Retina (tissue), 1 donor: Measurements from ENCODE around the gene SLC7A14.

Experiments
- DNase-seq: peaks from one replicate; pipeline ENCODE4 v3.0.0-alpha.2; 2016

SLC7A14 gene

GRCh38 chr3:170467571-170468147 lies 118.2 kb downstream of the SLC7A14 start:
- DNase-seq, result no peak

- DNase-seq, result no peak
These were observed 118.9 kb downstream of the SLC7A14 start for GRCh38 chr3:170467007-170467406.

GRCh38 chr3:170465955-170466354 lies 119.9 kb downstream of the SLC7A14 start:
- DNase-seq, result no peak

GRCh38 chr3:170463011-170463410 lies 122.9 kb downstream of the SLC7A14 start:
- no peak for DNase-seq

- no peak for DNase-seq
These were observed 127.6 kb downstream of the SLC7A14 start for GRCh38 chr3:170458285-170458684.

- DNase-seq, result no peak
These were observed 131.4 kb downstream of the SLC7A14 start for GRCh38 chr3:170454509-170454908.

GRCh38 chr3:170450039-170450438 lies 135.8 kb downstream of the SLC7A14 start:
- DNase-seq, result no peak

GRCh38 chr3:170448584-170448983 lies 137.3 kb downstream of the SLC7A14 start:
- no peak for DNase-seq

- DNase-seq, result no peak
These were observed 142.4 kb downstream of the SLC7A14 start for GRCh38 chr3:170443457-170443856.

- no peak for DNase-seq
These were observed 142.9 kb downstream of the SLC7A14 start for GRCh38 chr3:170442947-170443346.

- DNase-seq, result no peak
These were observed 144.5 kb downstream of the SLC7A14 start for GRCh38 chr3:170441412-170441811.

GRCh38 chr3:170440344-170440743 lies 145.5 kb downstream of the SLC7A14 start:
- no peak for DNase-seq

GRCh38 chr3:170438836-170439235 lies 147.0 kb downstream of the SLC7A14 start:
- DNase-seq, result no peak

- no peak for DNase-seq
These were observed 148.0 kb downstream of the SLC7A14 start for GRCh38 chr3:170437696-170438407.

GRCh38 chr3:170437176-170437575 lies 148.7 kb downstream of the SLC7A14 start:
- no peak for DNase-seq

- DNase-seq, result no peak
These were observed 149.2 kb downstream of the SLC7A14 start for GRCh38 chr3:170436697-170437096.

GRCh38 chr3:170432416-170432815 lies 153.5 kb downstream of the SLC7A14 start:
- DNase-seq, result no peak

GRCh38 chr3:170431054-170431453 lies 154.8 kb downstream of the SLC7A14 start:
- no peak for DNase-seq

GRCh38 chr3:170429050-170429449 lies 156.8 kb downstream of the SLC7A14 start:
- DNase-seq, result no peak

- no peak for DNase-seq
These were observed 157.8 kb downstream of the SLC7A14 start for GRCh38 chr3:170428095-170428494.

GRCh38 chr3:170426240-170426797 lies 159.6 kb downstream of the SLC7A14 start:
- DNase-seq, result no peak

GRCh38 chr3:170425491-170426239 lies 160.2 kb downstream of the SLC7A14 start:
- DNase-seq, result peak; percentile 54

- no peak for DNase-seq
These were observed 161.0 kb downstream of the SLC7A14 start for GRCh38 chr3:170424879-170425278.
